K562 (cell line): Measurements from ENCODE around the gene DOLPP1. TPM values are rescaled to one million over a fixed set of nuclear protein-coding genes. Genes with fewer than 3 reads are reported as not detected.
"Not testable (repeated sequence)": the region's sequence is repeated elsewhere in the genome, so short reads cannot be mapped to it uniquely, and the experiment has no call there.

Experiments
- ATAC-seq: fragments of 200-7000 bp; cut with Tn5 transposase; 3 replicates; pipeline ENCODE4 v1.9.1; 2020; ENCODE audit warnings: moderate library complexity
- BruUV-seq: library from RNA; stranded (reverse); fragments of 400-500 nt; replicated peaks from 2 replicates; lab custom pipeline; 2021; lab: Mats Ljungman, UMichigan
- CTCF ChIA-PET: fragments of 300-600 bp; formaldehyde crosslinking; extraction: SDS; loops from one replicate; lab custom pipeline; 2021; ENCODE audit warnings: low intra/inter-chr PET ratio; lab: Yijun Ruan, JAX
- POLR2A ChIA-PET: fragments of 300-600, 350-650 bp; sonication (Branson Sonifier 250); formaldehyde crosslinking; extraction: SDS; loops from one replicate; lab custom pipeline; 2021; ENCODE audit warnings: antibody characterized with exemption, inconsistent platforms; lab: Yijun Ruan, JAX
- DNase-seq, 4 experiments: peaks; one replicate each; pipeline versions ENCODE4 v3.0.0 to v3.0.0-alpha.2; 2011 to 2018; ENCODE audit warnings: low spot score in 3 of 4, mixed read lengths in 3 of 4; ENCODE audit errors: extremely low read depth in 1 of 4
- FAIRE-seq: peaks from 2 replicates; lab custom pipeline; 2011; peaks lifted over from hg19 to GRCh38; lab: Jason Lieb, UNC
- H2AFZ ChIP-seq: 2 replicates; pipeline ENCODE4 v1.6.0; 2011; ENCODE audit warnings: low read depth, low read length, control low read depth, inconsistent platforms
- H3K27ac ChIP-seq: fragments of 200-600 bp; 3 replicates; pipeline ENCODE4 v1.8.0; 2011; ENCODE audit warnings: low read depth, mild to moderate bottlenecking, control low read depth, inconsistent platforms, low read length, moderate library complexity, mixed read lengths; ENCODE audit errors: extremely low read depth
- H3K27me3 ChIP-seq, 2 experiments: fragments of 300-600 bp in 1 of 2; 2 replicates in 1 of 2; 3 replicates in 1 of 2; pipeline versions ENCODE4 v1.6.0 to v1.8.0; 2011; ENCODE audit warnings: inconsistent platforms in 2 of 2, low read length in 2 of 2, mild to moderate bottlenecking in 1 of 2, mixed read lengths in 1 of 2, moderate library complexity in 1 of 2; ENCODE audit not compliant: control insufficient read depth in 2 of 2, insufficient read depth in 2 of 2
- H3K36me3 ChIP-seq: fragments of 300-600 bp; 3 replicates; pipeline ENCODE4 v1.8.0; 2011; ENCODE audit warnings: mild to moderate bottlenecking, low read length, inconsistent platforms; ENCODE audit not compliant: control insufficient read depth, insufficient read depth
- H3K4me1 ChIP-seq, 2 experiments: fragments of 200-600 bp in 1 of 2; replicated peaks in 1 of 2; 2 replicates in 1 of 2; 3 replicates in 1 of 2; pipeline versions ENCODE4 v1.5.1 to v1.8.0; 2011; ENCODE audit warnings: inconsistent platforms in 2 of 2, low read length in 2 of 2, mild to moderate bottlenecking in 1 of 2, mixed read lengths in 1 of 2, moderate library complexity in 1 of 2; ENCODE audit not compliant: control insufficient read depth in 2 of 2, insufficient read depth in 2 of 2
- H3K4me2 ChIP-seq: 2 replicates; pipeline ENCODE4 v1.6.1; 2011; ENCODE audit warnings: low read length, control low read depth, inconsistent platforms, mixed read lengths; ENCODE audit not compliant: insufficient read depth
- H3K4me3 ChIP-seq: fragments of 200-600 bp; sonication (generic), shearing (Covaris generic); 2 replicates; pipeline ENCODE4 v1.5.1; 2016; ENCODE audit warnings: control low read depth, inconsistent platforms
- H3K79me2 ChIP-seq: fragments of 200-600 bp; 3 replicates; pipeline ENCODE4 v1.8.0; 2011; ENCODE audit warnings: low read length, inconsistent platforms; ENCODE audit not compliant: control insufficient read depth, insufficient read depth
- H3K9ac ChIP-seq, 2 experiments: 2 replicates each; pipeline versions ENCODE4 v1.6.0 to v1.6.1; 2011; ENCODE audit warnings: low read depth in 2 of 2, low read length in 2 of 2, control low read depth in 1 of 2, inconsistent platforms in 1 of 2, mild to moderate bottlenecking in 1 of 2, mixed read lengths in 1 of 2; ENCODE audit not compliant: insufficient read depth in 1 of 2
- H3K9me1 ChIP-seq: one replicate; pipeline ENCODE4 v1.6.0; 2011; ENCODE audit warnings: inconsistent platforms, mild to moderate bottlenecking, low read length, moderate library complexity; ENCODE audit not compliant: control insufficient read depth, insufficient read depth
- H3K9me3 ChIP-seq: replicated peaks from 2 replicates; pipeline ENCODE4 v1.5.1; 2011; ENCODE audit warnings: low read depth, low read length, inconsistent platforms; ENCODE audit not compliant: control insufficient read depth, insufficient read depth
- H4K20me1 ChIP-seq: replicated peaks from 2 replicates; pipeline ENCODE4 v1.6.1; 2011; ENCODE audit warnings: low read length, inconsistent platforms, mixed read lengths; ENCODE audit not compliant: control insufficient read depth, insufficient read depth
- BRF1 ChIP-seq: IDR thresholded peaks from 3 replicates; pipeline ENCODE4 v1.6.1; 2011; ENCODE audit warnings: borderline replicate concordance, mild to moderate bottlenecking; ENCODE audit not compliant: insufficient read length; ENCODE audit errors: extremely low read depth
- CCAR2 ChIP-seq: fragments of 200-400 bp; formaldehyde crosslinking; IDR thresholded peaks from 2 replicates; pipeline ENCODE4 v1.6.1; 2017; ENCODE audit warnings: mild to moderate bottlenecking, low read depth, low read length
- GABPB2 ChIP-seq: fragments of 250-450 bp; sonication (Bioruptor Pico); conservative IDR thresholded peaks from 2 replicates; pipeline ENCODE4 v1.5.1; 2021; ENCODE audit warnings: mild to moderate bottlenecking
- NELFE ChIP-seq: IDR thresholded peaks from 2 replicates; pipeline ENCODE4 v1.6.1; 2011; ENCODE audit warnings: mild to moderate bottlenecking; ENCODE audit not compliant: insufficient read depth, insufficient read length
- SIX5 ChIP-seq, 2 experiments: IDR thresholded peaks; 2 replicates each; pipeline ENCODE4 v1.6.1; 2011; ENCODE audit warnings: low read length in 2 of 2, borderline replicate concordance in 1 of 2, low read depth in 1 of 2, mild to moderate bottlenecking in 1 of 2, moderate library complexity in 1 of 2; ENCODE audit not compliant: insufficient read depth in 1 of 2
- SMAD3 ChIP-seq: fragments of 450-650 bp; formaldehyde crosslinking; conservative IDR thresholded peaks from 2 replicates; pipeline ENCODE4 v1.4.0; 2020; ENCODE audit warnings: mild to moderate bottlenecking
- TBP ChIP-seq: optimal IDR thresholded peaks from 2 replicates; pipeline ENCODE3; 2011; ENCODE audit warnings: low read depth, low read length, improper control_type of control experiment
- TCFL5 ChIP-seq: fragments of 250-450 bp; sonication (Bioruptor Pico); conservative IDR thresholded peaks from 2 replicates; pipeline ENCODE4 v1.6.1; 2021; ENCODE audit warnings: mild to moderate bottlenecking, moderate library complexity, matching md5 sums
- ZNF282 ChIP-seq: sonication (generic); formaldehyde crosslinking; IDR thresholded peaks from 2 replicates; pipeline ENCODE4 v1.8.1; 2023; ENCODE audit warnings: missing genetic modification reagents
- WGBS: fragments of 100-300 bp; shearing (Covaris generic); methylation state at CpG from one replicate; pipeline ENCODE4 v1.1.6; 2016; ENCODE audit warnings: low coverage, mixed read lengths; ENCODE audit not compliant: insufficient coverage; ENCODE audit errors: missing lambda C conversion rate; 5-methylcytosine and 5-hydroxymethylcytosine counted together
- in situ Hi-C: fragments of 300-500 bp; cut with MboI; formaldehyde crosslinking; loops from 4 replicates; pipeline ENCODE4 v1.15.0; 2018; ENCODE audit warnings: inconsistent platforms, mixed read lengths
- intact Hi-C: fragments of 100-400 bp; cut with micrococcal nuclease; formaldehyde crosslinking; loops from 2 replicates; pipeline ENCODE4 v1.14.2; 2022
- polyA plus RNA-seq, 8 experiments: library from polyadenylated mRNA; depleted of rRNA in 4 of 8; stranded (reverse) in 5 of 8; unstranded in 3 of 8; fragments of >200 nt; fragmentation: Nextera tagmentation in 2 of 8; fragmentation: Illumina TruSeq in 1 of 8; extraction: Ambion mirVana in 2 of 8; extraction: Trizol in 1 of 8; gene quantifications; 2 replicates each; pipeline versions ENCODE4 v1.2.1 to v1.2.3, GENCODE V29; 2011 to 2014; ENCODE audit warnings: inconsistent platforms in 1 of 8, missing spikeins in 1 of 8
- total RNA-seq, 7 experiments: library from RNA; depleted of rRNA in 6 of 7; stranded (reverse); fragments of >200 nt in 6 of 7; fragmentation: Illumina TruSeq in 2 of 7; extraction: Trizol in 2 of 7; gene quantifications; 2 replicates each; pipeline versions ENCODE4 v1.2.1 to v1.2.3, GENCODE V29; 2011 to 2021; ENCODE audit warnings: low replicate concordance in 1 of 7
- TF ChIP-seq, protein P1 (sequence below): fragments of 250-450 bp; sonication (Bioruptor Pico); IDR thresholded peaks from 2 replicates; pipeline ENCODE4 v1.4.0; 2020; ENCODE audit warnings: mild to moderate bottlenecking, moderate library complexity, borderline replicate concordance

Gene DOLPP1
- total and polyA plus RNA-seq, 9 of the 15 experiments (the other 6 are each of a cell fraction or from before 2014, with no cell fraction given), result 3.0 to 39.8 (median 30.5) TPM

DNA sequence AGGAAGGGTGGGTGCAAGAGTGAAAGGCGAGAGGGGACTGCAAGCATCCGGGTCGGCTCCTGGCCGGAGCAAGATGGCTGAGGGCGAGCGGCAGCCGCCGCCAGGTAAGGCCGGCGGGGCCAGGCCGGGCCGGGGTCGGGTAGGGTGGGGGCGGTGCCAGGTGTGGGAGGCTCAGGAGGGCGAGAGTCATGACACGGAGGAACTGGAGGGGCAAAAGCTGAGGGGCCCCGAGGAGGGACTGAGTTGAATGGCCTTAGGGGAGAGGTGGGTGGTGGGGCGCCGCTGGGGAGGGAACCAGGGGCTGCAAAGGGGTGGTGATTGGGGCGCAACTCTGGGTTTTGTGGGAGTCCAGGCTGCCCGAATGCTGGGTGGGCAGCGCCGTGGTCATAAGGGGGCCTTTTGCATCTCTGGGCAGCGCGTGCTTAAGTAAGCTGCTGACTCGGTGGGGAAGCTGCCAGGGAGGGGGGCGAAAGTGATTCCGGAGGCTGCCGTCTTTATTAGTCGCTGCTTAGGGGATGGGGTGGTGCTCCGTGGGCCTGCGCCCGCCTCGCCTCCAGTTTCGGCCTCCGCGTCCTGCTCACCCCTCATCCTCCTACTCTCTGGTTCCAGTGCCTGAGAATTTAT is 30.7 kb downstream of the DOLPP1 start (continued):
- TF ChIP-seq CCAR2 (no peak), ZNF282 (CRISPR knock-in tag) (no peak), SMAD3 (no peak), BRF1 (no peak), SIX5 (IDR thresholded peaks at IDR 0.05; ENCODE audit: borderline replicate concordance in 1 of 2, insufficient read depth in 1 of 2, low read depth in 1 of 2, low read length in 2 of 2) (no peak), TBP (peak; percentile 70), TCFL5 (no peak), GABPB2 (CRISPR knock-in tag) (no peak), NELFE (no peak)
- TF ChIP-seq, protein P1, sequence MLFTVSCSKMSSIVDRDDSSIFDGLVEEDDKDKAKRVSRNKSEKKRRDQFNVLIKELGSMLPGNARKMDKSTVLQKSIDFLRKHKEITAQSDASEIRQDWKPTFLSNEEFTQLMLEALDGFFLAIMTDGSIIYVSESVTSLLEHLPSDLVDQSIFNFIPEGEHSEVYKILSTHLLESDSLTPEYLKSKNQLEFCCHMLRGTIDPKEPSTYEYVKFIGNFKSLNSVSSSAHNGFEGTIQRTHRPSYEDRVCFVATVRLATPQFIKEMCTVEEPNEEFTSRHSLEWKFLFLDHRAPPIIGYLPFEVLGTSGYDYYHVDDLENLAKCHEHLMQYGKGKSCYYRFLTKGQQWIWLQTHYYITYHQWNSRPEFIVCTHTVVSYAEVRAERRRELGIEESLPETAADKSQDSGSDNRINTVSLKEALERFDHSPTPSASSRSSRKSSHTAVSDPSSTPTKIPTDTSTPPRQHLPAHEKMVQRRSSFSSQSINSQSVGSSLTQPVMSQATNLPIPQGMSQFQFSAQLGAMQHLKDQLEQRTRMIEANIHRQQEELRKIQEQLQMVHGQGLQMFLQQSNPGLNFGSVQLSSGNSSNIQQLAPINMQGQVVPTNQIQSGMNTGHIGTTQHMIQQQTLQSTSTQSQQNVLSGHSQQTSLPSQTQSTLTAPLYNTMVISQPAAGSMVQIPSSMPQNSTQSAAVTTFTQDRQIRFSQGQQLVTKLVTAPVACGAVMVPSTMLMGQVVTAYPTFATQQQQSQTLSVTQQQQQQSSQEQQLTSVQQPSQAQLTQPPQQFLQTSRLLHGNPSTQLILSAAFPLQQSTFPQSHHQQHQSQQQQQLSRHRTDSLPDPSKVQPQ (CRISPR knock-in tag), result no peak

DNA sequence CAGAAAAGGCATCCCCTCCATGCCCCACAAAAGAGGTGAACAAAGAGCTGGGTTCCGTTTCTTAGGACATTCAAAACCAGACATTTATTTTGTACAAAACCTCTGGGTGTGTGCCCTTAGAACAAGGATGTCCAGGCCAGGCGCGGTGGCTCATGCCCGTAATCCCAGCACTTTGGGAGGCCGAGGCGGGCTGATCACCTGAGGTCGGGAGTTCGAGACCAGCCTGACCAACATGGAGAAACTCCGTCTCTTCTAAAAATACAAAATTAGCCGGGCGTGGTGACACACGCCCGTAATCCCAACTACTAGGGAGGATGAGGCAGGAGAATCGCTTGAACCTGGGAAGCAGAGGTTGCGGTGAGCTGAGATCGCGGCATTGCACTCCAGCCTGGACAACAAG is 31.6 kb downstream of the DOLPP1 start:
- H3K4me3 ChIP-seq, result peak overlapping the region; percentile 100
- peaks cover 23 to 53% of the 10 kb centered on the region in 2 experiments for H3K4me1 ChIP-seq
- H3K9me3 ChIP-seq, DNase-seq, in situ Hi-C loops, H3K9me1 ChIP-seq, H4K20me1 ChIP-seq, FAIRE-seq, CTCF ChIA-PET, BruUV-seq, ATAC-seq, H3K36me3 ChIP-seq, H3K27me3 ChIP-seq: not testable (repeated sequence)
- peaks cover 61% of the 10 kb centered on the region for H3K79me2 ChIP-seq
- H3K4me2 ChIP-seq, result peak overlapping the region; percentile 100
- H2AFZ ChIP-seq, result peak overlapping the region; percentile 99
- peak overlapping the region; percentile 100 for H3K27ac ChIP-seq
- peak overlapping the region; percentile 93 to 100; a peak in 3 of 4 replicates for H3K9ac ChIP-seq
- intact Hi-C loops, result loop anchor here (5.0 kb wide), 1 partner anchor 85 kb away; the partner anchor contains the start of gene SH3GLB2
- POLR2A ChIA-PET, result interaction anchor here (0.6 to 5.3 kb wide), 5 partner anchors 9 to 94 kb away, joined by 3 to 35 read pairs (median 4); partner anchors contain the start of gene DOLPP1
- 54% methylated on average over 14 of the region's 17 CpGs for WGBS
